HG03378 (cell line): ENCODE measurements around the gene PTPRC.
A peak's percentile ranks its signal among the peaks of the same experiment; 100 is the strongest.

ENCODE experiments used
- ATAC-seq: cut with Tn5 transposase; IDR thresholded peaks from one replicate; pipeline ENCODE4 v1.9.1; 2021; ENCODE audit warnings: mild to moderate bottlenecking, moderate library complexity; ENCODE audit not compliant: unreplicated experiment

PTPRC gene

GRCh38 chr1:198669023-198669698 is 30.3 kb downstream of the PTPRC start:
- peak; percentile 95 for ATAC-seq

GRCh38 chr1:198669771-198670170 is 30.9 kb downstream of the PTPRC start:
- ATAC-seq: no peak

DNA sequence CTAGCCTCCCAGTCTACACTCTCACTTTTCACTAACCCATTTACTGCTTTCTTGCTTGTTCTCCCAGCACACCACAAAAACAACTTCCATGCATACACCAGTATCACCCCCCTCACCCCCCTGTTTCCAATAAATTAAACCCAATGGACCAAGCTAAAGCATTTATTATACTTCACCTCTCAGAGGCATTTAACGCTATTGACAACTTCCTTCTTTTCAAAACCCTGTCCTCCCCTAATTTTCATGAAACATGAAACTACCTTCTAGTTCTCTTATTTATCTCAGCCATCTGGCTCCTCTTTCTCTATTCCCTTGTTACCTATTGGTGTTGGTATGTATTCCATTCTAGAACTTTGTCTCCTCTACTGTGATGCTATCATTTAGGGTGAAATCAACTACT is 32.3 kb downstream of the PTPRC start:
- ATAC-seq: peak; percentile 35

- no peak for ATAC-seq
Observed at GRCh38 chr1:198672124-198672523, 33.3 kb downstream of the PTPRC start.

DNA sequence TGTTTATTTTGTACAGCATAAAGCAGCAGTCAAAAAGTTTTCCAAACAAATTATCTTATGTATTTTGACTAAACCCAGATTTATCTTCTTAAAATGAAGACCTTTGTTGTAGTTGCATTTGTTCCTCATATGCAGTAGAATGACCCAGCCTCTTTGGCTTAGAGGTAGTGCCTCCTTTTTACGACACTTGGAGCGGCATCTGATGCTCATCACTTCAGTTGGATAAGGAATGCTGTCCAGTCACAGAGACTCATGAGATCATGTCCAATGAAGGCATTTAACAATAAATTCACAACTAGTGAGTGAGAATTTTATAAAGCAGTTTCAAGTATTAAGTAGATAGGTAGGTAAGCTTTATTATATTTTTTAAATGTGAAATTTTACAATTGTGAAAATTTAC is 35.2 kb downstream of the PTPRC start:
- ATAC-seq: no peak

DNA sequence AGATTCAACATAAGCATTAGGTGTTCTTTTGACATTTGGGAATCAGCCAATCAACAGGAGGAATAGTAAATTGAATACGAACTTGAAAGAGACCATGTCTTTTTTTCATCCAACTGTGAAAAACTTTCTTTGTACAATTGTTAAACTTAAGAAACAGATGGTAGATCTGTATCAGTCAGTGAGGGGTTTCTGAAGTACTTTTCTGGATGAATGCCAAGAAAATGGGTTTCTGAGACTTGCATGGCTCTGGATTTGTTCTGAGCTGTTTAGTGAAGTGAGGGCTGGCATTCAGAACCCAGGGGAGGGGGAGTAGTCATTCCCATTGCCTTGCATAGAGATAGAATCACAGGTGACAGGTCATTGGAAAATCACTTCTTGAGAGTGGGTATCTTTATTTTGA is 37.4 kb downstream of the PTPRC start:
- no peak for ATAC-seq

DNA sequence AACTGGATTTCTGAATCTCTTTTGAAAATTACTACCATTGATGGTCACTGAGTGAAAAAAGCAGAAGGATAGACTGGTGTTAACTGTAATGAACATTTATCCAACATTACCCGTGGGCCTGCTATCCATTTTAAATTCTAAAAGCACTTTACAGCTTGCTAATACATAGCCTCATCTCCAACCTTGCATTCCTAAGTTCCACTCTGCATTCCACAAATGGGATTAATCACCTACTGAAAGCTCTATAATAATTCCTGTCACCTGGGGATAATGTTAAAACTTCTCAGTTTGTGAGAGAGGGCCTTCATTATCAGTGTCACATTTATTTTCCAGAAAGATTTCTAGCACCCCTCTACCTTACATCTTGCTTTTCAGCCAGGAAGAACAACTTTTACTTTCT is 38.2 kb downstream of the PTPRC start:
- ATAC-seq: no peak

- no peak for ATAC-seq
Observed at GRCh38 chr1:198677871-198678270, 39.0 kb downstream of the PTPRC start.

GRCh38 chr1:198678301-198678836 is 39.5 kb downstream of the PTPRC start:
- no peak for ATAC-seq

DNA sequence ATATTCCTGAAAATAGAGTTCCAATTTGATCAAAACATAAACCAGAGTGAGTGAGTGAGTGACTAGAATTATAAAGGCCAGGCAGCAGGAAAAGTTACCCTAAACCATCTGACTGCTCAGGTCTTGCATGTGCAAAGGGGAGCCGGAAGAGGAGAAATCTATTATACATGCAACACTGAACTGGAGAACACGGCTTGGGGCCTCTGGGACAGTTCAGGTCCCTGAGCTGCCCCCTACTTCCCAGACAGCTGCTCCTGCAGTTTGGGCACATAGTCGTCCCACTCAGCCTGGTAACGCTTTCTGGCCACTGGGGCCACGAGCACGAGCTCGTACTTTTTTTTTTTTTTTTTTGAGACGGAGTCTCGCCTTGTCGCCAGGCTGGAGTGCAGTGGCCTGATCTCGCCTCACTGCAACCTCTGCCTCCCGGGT is 40.1 kb downstream of the PTPRC start:
- ATAC-seq: peak; percentile 28

- no peak for ATAC-seq
Observed at GRCh38 chr1:198679535-198680173, 40.8 kb downstream of the PTPRC start.

DNA sequence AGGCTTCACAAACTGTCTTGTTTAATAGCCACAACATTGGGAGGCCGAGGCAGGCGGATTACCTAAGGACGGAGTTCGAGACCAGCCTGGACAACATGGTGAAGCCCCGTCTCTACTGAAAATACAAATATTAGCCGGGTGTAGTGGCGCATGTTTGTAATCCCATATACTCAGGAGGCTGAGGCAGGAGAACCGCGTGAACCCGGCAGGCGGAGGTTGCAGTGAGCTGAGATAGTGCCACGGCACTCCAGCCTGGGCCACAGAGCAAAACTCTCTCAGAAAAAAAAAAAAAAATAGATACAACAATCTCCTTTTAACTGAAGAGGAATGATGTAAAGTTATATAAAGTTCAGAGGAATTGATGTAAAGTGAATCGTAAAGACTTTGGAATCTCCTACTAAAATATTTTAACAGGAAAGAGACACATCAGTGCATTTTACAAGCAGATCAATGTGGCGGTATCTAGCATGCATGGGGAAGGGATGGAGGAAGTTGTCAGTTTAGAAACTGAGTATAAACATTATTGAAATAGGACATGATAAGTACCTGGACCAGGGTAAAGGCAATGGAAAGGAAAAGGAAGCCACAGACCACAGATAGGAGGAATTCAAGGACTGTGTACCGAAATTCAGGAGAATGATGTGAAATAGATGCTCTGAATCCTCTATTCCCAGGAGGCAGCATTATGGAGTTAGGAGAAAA is 41.5 kb downstream of the PTPRC start:
- ATAC-seq: no peak

GRCh38 chr1:198681252-198681651 is 42.4 kb downstream of the PTPRC start:
- ATAC-seq: no peak

DNA sequence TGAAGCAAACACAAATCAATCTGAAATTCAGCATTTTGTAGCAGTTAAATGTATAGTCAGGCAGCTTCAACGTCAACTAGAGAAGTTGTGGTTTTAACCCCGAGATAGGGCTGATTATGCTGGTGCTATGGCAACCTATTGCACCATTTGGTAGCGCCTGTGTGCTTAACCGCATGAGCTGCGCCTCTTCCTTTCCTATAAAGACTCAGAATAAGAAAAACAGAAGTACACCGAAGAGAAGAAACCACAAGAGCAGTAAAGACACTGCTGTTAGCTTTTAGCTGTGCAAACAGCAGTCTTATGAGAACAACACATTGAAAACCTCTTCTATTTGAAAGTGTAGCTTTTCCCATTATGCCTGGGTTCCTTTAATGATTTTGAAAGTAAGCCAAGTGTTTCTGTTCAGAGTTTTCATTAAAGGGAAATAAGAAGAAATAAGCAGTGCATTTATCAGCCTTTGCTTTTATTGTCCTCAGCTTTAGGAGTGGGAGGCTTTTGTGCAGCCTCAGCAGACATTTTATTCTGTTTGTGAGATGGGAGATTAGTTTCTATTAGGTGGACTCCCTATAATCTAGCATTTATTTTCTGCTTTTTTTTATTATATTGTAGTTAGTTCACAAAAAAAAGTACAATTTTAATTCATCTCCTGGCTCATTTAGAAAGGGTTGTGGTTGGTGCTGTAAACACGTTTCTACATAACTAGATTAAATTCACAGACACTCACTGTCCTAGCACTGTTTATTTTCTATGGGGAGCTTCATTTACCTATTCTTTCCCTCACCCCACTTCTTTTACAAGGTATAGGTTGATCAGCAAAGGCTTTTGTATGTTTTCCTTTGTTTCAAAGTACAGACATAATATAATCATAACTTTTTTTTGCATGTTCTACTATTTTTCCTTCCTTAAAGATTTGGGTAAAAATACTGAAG is 43.3 kb downstream of the PTPRC start:
- peak; percentile 98 for ATAC-seq

DNA sequence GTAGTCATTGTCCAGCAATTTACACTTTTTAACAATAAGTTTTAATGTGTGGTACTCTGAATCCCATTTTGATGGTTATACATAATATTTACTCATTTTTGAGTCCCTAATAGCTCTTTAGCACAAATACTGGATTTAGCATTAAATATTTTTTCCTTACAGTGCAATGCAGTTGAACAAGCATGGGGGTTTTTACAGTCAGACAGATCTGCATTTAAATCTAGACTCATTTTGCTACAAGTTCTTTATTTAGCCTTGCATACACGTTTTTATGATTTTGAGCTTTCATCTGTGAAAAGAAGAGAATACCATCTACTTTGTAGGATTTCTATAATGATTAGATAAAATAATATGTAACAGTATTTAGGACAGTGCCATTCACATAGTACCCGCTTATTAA is 44.0 kb downstream of the PTPRC start:
- no peak for ATAC-seq

DNA sequence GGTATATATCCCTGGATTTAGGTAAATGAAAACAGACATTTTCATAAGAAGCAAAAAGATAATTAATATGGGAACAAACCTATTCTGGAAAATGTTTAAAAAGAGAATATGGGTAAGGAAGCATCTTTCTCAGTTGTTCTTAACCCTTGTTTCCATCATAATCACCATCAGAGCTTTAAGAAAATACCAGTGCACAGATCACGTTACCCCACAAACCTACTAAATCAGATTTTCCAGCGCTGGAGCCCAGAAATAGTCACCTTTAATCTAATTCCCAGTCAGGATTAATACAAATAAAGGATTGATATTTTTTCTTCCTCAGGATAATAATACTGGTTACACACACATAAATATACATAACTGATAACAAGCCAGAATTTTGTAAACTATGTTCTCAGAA is 44.6 kb downstream of the PTPRC start:
- no peak for ATAC-seq

DNA sequence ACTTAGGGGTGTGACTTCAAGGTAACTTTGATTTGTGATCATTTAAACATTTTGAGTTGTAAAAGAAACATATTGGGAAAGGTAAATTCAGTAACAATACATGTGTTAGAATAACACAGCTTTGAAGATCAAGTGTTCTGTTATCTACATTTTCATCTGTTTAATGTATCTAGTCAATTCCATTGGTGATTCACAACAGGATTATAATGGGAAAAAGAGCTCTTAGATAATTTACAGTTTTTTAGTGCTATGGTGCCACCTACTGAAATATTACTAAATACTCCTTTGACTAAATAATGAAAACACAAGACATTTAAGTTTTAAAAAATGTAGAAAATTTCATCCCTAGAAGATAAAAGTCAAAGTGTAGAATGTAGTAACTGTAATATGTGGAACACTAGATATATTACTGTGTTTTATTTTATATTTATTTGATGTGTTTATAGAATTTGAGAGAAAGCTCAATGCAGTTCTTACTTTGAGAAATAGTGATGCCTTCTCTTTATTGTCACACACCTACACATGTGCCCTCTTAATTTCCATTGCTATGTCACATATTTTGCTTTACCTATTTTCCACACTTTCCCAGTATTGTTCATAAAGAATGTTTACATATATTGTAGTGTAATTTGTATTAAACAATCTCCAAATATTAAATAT is 47.4 kb downstream of the PTPRC start:
- ATAC-seq: no peak

GRCh38 chr1:198687429-198687828 is 48.6 kb downstream of the PTPRC start:
- no peak for ATAC-seq

DNA sequence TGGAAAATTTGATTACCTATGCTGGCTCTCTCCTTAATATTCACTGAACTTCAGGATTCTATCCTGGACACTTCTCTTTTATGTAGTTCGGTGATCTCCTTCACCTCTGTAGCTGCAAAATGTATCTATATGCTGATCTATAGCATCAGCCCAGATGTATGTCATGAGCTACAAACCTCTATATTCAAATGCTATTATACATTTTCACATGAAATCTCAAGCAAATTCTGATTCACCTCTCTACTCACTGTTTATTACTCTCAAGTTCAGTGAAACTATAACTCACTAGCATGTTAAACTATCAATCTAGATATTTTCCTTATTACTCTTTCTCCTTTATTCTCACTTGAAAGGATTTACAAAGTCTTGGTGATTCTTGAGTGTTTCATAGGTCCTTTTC is 52.2 kb downstream of the PTPRC start:
- ATAC-seq: no peak

DNA sequence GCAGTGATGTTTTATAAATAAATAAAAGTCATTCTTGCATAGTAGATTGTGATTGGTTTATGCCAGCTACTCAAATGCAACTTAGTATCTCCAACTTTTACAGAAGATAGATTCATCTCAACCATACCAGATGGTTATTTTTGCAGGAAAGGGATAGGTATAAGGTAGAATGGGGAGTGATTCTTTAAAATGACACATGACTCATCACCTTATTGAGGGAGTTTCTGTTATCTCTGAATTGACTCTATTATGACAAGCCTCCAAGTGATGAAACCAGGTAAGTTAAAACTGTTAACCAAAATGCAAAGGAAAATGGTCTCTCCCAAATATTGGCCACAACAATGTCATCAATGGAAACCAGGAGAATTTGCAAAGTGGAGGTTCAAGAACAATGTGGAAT is 54.5 kb downstream of the PTPRC start:
- no peak for ATAC-seq
